NCI-H345 treated with DMSO at 0.1 percent for 48 hours (cell line): ENCODE results near the gene OR5AC2.

Experiments
- DNase-seq: peaks from one replicate; lab custom pipeline; 2025; ENCODE audit not compliant: unreplicated experiment; lab: John Stamatoyannopoulos, UW

OR5AC2 gene

GRCh38 chr3:98136631-98137030 lies 49.7 kb downstream of the OR5AC2 start:
- DNase-seq, result no peak
